DOHH2 (cell line): Measurements from ENCODE around the gene PRDM16.

Experiments
- CTCF ChIP-seq: fragments of 200-600 bp; sonication (generic); IDR thresholded peaks from one replicate; pipeline ENCODE4 v1.5.1; 2014; ENCODE audit warnings: antibody characterized with exemption, mild to moderate bottlenecking, low read depth, low read length; ENCODE audit not compliant: poor library complexity, severe bottlenecking
- EZH2phosphoT487 ChIP-seq: fragments of 200-600 bp; sonication (generic); IDR thresholded peaks from 2 replicates; pipeline ENCODE4 v1.6.1; 2017; ENCODE audit warnings: borderline replicate concordance, mild to moderate bottlenecking, antibody characterized with exemption, low read length, moderate library complexity, mixed read lengths

GRCh38 chr1:3215198-3216014 is 146.4 kb downstream of the PRDM16 start:
- TF ChIP-seq CTCF: no peak
- TF ChIP-seq EZH2phosphoT487: no peak
